AG09319 (cell line): ENCODE results near the gene LEFTY1.

Source experiments
- DNase-seq: peaks from one replicate; pipeline ENCODE4 v3.0.0-alpha.2; 2010; ENCODE audit warnings: low read depth; ENCODE audit errors: extremely low read depth
- TF ChIP-seq, protein P1 (sequence below): IDR thresholded peaks from 2 replicates; pipeline ENCODE4 v1.5.1; 2011; ENCODE audit warnings: low read depth, mild to moderate bottlenecking, inconsistent platforms, low read length, moderate library complexity

LEFTY1 gene

DNA sequence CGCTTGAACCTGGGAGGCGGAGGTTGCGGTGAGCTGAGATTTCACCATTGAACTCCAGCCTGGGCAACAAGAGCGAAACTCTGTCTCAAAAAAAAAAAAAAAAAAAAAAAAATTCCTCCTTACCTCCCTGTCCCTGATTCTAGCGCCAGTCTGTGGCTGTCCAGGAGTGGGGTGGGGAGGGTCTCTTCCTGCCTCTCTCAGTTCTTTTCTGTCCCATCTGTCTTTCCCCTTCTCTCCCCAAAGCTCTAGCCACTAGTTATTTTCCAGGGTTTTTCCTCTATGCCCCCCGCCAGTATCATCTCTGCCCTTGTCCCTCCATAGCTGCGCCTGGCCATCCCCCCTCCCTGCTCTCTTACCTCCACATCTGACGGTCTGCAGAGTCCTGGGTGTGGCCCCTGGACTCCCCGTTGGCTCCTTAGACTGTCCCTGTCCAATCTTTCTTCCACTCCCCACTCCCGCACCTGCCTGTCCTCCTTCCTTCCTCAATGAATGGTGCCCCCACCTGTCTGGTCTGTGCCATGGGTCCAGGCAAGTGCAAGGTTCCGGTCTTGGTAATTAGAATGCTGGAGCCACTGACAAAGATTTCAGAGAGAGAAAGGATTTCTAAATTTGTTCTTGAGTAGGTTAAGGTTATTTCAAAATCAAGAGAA, 5.2 kb downstream of the LEFTY1 start:
- no peak for DNase-seq
- TF ChIP-seq, protein P1, sequence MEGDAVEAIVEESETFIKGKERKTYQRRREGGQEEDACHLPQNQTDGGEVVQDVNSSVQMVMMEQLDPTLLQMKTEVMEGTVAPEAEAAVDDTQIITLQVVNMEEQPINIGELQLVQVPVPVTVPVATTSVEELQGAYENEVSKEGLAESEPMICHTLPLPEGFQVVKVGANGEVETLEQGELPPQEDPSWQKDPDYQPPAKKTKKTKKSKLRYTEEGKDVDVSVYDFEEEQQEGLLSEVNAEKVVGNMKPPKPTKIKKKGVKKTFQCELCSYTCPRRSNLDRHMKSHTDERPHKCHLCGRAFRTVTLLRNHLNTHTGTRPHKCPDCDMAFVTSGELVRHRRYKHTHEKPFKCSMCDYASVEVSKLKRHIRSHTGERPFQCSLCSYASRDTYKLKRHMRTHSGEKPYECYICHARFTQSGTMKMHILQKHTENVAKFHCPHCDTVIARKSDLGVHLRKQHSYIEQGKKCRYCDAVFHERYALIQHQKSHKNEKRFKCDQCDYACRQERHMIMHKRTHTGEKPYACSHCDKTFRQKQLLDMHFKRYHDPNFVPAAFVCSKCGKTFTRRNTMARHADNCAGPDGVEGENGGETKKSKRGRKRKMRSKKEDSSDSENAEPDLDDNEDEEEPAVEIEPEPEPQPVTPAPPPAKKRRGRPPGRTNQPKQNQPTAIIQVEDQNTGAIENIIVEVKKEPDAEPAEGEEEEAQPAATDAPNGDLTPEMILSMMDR: no peak

DNA sequence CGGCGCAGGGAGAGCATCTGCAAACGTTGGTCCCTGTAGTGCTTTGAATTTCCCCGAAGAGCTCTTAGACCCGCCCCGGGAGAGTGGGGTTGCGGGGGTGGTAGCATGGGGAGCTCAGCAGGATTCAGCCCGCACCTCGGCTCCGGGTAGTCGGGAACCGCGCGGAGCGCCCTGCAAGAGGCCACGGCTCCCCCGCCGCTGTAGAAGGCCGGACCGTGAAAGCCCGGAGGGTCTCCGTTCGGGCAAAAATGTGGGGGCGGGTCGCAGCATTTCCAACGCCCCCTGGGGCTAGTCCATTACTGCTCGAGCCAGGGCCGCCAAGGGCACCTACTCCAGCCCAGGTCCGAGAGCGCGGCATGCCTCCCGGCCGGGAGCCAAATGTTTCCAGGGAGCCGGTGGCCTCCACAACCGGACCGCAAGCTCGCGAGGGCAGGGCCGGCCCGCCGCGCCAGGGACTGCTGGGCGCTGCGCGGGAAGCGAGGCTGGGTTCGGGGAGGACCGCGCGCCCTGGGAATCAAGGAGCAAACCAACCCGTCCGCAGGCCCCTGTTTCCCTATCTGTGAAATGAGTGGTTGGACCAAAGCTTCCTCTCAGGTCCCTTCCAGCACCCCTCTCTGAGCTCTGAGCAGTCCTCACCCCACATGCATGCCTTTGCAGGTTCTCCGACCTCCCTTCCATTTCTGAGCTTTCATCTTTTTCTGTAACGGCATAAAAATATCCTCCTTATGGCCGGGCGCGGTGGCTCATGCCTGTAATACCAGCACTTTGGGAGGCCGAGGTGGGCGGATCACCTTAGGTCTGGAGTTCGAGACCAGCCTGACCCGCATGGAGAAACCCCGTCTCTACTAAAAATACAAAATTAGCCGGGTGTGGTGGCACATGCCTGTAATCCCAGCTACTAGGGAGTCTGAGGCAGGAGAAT, 6.0 kb downstream of the LEFTY1 start:
- TF ChIP-seq, protein P1: no peak
- peak; percentile 20 for DNase-seq

DNA sequence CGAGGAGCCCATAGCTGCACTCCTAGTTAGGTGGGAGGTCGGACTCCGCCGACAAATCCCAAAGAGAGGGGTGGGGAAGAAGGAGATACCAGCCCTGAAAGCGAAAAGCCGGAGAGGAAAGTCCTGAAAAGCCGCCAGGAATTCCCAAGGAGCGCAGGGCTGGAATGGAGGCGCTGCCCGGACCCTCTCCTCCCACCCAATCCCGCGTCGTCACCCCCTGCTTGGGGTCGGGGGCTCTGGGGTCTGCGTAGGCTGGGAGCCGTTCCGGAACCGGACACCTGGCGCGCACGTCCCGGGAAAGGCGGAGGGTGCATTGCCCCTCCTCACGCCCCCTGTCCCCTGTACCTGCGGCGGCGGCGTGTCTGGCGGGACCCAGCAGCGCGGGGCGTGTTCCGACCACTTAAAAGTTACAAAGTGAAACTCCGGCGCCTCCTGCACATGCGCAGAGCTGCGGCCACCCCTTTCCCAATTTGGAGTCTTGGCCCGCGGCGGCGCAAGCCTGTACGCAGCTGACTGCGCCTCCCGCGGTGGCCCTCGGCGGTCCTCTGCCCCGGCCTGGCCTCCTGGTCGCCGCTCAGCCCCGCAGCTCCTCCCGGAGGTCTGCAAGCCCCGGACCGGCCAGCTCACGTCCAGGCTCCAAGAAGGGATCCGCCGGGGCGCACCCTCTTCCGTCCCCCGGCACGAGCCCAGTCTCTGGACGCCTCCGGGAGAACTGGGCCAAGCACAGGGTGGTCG, 6.8 kb downstream of the LEFTY1 start, which contains the start of gene TMEM63A:
Gene TMEM63A (minus strand): TSS at position 422 of the 735 bp plus-strand sequence. CDS start 4,800 bp downstream, outside the sequence.
- peak; percentile 67 for DNase-seq
- TF ChIP-seq, protein P1: peak; percentile 30

DNA sequence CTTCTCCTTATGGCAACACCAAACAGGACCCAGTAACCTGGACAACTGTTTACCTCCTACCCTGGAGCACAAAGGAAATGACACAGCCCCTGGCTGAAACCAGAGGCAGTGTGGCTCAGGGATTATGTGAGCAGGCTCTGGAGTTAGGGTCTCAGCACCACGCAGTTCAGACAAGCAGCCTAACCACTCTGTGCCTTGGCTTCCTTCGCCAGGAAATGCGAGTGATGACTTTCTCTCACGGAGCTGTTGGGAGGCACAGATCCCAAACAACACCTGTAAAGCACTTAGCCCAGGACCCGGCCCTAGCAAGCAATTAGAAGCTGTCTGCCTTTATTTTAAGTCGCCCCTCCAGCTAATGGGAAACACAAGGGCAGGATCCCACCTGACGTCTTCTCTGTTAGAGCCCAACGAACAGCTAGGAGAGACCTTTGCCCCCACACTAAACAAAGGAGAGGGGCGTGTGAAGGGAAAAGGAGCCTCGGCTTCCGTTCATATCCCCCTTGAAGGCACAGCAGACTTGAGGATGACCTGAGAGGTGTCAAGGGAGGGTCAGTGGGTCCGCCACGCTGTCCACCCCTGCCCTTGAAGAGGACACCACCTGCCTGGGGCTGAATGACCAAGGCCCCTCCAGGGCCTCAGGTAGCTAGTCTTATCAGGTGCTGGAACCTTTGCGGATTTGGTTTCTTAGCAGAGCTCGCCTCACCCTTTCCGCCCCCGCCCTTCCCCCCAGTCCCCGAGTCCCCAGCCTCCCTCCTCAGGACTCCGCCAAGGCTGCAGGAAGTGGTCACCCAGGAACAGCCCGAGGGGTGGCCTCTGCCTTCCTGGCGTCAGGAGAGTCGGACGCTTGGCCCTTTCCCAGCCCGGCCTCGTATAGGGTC, 7.6 kb downstream of the LEFTY1 start:
- no peak for DNase-seq
- TF ChIP-seq, protein P1: no peak

DNA sequence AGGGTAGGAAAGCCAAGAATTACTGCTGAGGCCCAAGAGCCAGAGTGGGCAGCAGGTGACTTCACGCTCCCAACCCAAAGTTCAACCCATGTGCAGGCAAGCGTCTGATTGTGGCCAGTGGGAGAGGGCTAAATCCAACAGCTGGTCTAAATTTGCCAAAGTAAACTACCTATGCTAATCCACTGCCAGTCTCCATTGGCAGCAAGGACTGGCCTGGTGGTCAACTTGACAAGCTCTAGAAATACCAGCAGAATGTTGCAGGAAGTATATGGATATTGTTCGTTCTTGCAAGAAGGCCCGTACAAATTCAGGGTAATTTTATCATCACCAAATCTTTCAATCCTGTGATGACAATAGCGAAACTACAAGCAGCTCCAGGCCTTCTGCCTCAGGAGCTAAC, 8.3 kb downstream of the LEFTY1 start:
- TF ChIP-seq, protein P1: no peak
- no peak for DNase-seq

DNA sequence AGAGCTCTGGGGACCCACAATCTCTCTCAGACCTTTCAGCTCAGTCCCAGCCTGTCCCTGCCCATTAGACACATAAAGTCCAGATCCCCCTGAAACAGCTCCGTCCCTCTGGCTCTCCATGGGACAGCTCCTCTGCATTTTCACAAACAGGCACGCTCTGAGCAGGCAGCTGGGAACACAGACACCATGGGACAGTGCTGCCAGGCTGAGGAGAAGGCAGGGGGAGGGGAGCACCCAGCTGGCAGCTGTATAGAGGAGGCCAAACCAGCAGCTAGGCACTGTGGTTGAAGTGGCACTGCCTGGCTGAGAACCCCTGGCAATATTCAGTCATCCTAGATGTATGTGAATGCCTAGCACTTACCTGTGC, 8.7 kb downstream of the LEFTY1 start:
- TF ChIP-seq, protein P1: no peak
- no peak for DNase-seq
